D721Med (cell line): ENCODE data around the gene SUSD4.

Experiments
- DNase-seq: peaks from one replicate; pipeline ENCODE4 v3.0.0; 2011; ENCODE audit warnings: low spot score; ENCODE audit not compliant: insufficient read length
- FAIRE-seq: peaks from 2 replicates; lab custom pipeline; 2011; peaks lifted over from hg19 to GRCh38; lab: Jason Lieb, UNC
- CTCF ChIP-seq: IDR thresholded peaks from 2 replicates; pipeline ENCODE4 v1.5.1; 2012; ENCODE audit warnings: mild to moderate bottlenecking, control low read depth; ENCODE audit not compliant: insufficient read depth; ENCODE audit errors: missing control alignments

Gene SUSD4

GRCh38 chr1:223189903-223190724 is 173.9 kb downstream of the SUSD4 start:
- TF ChIP-seq CTCF = no peak
- DNase-seq (no peak), FAIRE-seq (no peak)

GRCh38 chr1:223189525-223189902 is 174.5 kb downstream of the SUSD4 start:
- TF ChIP-seq CTCF = no peak
- no peak for DNase-seq
- no peak for FAIRE-seq

- TF ChIP-seq CTCF = no peak
- no peak for FAIRE-seq
- DNase-seq = no peak
Measured at GRCh38 chr1:223188618-223189356, 175.2 kb downstream of the SUSD4 start.

GRCh38 chr1:223186800-223187199 is 177.2 kb downstream of the SUSD4 start:
- DNase-seq (no peak), FAIRE-seq (no peak)
- TF ChIP-seq CTCF = no peak

GRCh38 chr1:223183268-223183862 is 180.6 kb downstream of the SUSD4 start:
- no peak for FAIRE-seq
- no peak for DNase-seq
- TF ChIP-seq CTCF = no peak

- DNase-seq = no peak
- TF ChIP-seq CTCF = no peak
- no peak for FAIRE-seq
Measured at GRCh38 chr1:223180731-223181321, 183.2 kb downstream of the SUSD4 start.
